ENCODE measurements around the gene CDK14.

The CDK14 gene

DNA sequence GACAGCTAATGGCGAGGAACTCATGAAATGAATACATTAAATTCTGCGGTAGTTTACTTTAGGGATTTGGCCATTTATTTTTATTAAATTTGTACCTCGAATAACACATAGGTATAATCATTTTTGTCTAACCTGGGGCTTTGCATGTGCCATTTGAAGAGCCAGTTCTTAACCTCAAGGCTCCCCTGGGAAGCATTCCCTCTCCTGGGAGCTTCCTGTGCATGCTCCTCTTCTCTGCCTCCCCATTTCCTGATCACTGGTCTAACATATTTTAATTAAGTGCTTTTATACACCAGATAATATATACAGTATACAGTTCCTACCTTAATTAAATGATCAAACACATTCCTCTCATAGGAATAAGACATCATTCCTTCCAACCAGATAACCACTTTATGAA lies 484.2 kb downstream of the CDK14 start:
- DNase-seq (ENCODE audit: low read depth): no peak
- TF ChIP-seq, protein P1, sequence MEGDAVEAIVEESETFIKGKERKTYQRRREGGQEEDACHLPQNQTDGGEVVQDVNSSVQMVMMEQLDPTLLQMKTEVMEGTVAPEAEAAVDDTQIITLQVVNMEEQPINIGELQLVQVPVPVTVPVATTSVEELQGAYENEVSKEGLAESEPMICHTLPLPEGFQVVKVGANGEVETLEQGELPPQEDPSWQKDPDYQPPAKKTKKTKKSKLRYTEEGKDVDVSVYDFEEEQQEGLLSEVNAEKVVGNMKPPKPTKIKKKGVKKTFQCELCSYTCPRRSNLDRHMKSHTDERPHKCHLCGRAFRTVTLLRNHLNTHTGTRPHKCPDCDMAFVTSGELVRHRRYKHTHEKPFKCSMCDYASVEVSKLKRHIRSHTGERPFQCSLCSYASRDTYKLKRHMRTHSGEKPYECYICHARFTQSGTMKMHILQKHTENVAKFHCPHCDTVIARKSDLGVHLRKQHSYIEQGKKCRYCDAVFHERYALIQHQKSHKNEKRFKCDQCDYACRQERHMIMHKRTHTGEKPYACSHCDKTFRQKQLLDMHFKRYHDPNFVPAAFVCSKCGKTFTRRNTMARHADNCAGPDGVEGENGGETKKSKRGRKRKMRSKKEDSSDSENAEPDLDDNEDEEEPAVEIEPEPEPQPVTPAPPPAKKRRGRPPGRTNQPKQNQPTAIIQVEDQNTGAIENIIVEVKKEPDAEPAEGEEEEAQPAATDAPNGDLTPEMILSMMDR (IDR thresholded peaks at IDR 0.05; ENCODE audit: insufficient read depth, low read depth, low read length, missing control alignments): no peak

DNA sequence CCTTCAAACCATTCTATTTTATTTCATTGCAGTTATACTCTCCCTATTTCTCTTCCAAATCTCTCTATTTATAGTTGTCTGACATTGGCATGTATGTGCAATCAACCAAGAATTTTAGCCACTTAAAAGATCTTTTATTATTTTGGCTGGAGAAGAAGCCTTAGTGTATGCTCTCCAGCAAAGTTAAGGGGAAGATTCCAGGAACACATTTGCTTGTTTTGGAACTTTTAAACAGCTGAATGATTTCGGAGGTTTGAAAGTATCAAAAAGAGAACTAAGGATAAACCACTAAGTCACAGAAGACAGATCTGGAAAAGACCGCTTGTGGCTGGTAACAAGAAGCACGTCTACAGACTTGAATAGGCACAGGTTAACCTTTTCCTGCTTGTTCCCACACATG lies 485.9 kb downstream of the CDK14 start:
- TF ChIP-seq, protein P1 (IDR thresholded peaks at IDR 0.05; ENCODE audit: insufficient read depth, low read depth, low read length, missing control alignments): no peak
- no peak overlapping the region for H3K4me3 ChIP-seq (ENCODE audit: low read depth, low read length)
- no peak for DNase-seq (ENCODE audit: low read depth)

More for the DNA sequence above, 484.2 kb downstream of the CDK14 start:
- no peak overlapping the region for H3K4me3 ChIP-seq (ENCODE audit: low read depth, low read length)

DNA sequence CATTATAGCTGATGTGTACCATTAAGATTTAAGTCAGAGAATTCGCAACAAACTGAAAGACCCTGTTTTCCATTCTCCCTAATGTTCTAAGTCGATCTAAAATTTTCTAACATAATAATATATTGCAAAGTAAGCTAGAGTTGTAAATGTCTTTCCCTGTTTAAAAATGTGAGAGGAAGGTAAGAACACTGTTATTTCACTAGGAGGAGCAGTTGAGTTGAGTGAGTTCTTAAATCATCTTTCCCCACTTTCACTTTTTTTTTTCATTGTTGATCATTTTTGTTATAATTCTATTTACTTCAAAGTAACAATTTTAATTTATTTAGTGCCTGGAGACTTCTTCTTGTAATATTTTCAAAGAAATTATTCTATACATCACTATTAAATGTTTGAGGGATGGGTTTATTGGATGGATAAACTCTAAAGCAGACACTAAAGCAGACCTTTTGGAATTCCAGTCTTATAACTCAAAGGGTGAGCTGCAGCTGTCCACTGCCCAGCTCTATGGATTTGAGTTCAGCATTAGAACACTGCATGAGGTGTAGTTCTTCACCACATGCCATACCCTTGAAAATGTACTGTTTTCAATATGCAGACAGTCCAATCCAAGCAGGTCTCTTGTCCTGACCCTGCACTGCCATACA lies 486.9 kb downstream of the CDK14 start:
- DNase-seq (ENCODE audit: low read depth): peak; percentile 31
- TF ChIP-seq, protein P1 (IDR thresholded peaks at IDR 0.05; ENCODE audit: insufficient read depth, low read depth, low read length, missing control alignments): peak; percentile 41
- no peak overlapping the region for H3K4me3 ChIP-seq (ENCODE audit: low read depth, low read length)

DNA sequence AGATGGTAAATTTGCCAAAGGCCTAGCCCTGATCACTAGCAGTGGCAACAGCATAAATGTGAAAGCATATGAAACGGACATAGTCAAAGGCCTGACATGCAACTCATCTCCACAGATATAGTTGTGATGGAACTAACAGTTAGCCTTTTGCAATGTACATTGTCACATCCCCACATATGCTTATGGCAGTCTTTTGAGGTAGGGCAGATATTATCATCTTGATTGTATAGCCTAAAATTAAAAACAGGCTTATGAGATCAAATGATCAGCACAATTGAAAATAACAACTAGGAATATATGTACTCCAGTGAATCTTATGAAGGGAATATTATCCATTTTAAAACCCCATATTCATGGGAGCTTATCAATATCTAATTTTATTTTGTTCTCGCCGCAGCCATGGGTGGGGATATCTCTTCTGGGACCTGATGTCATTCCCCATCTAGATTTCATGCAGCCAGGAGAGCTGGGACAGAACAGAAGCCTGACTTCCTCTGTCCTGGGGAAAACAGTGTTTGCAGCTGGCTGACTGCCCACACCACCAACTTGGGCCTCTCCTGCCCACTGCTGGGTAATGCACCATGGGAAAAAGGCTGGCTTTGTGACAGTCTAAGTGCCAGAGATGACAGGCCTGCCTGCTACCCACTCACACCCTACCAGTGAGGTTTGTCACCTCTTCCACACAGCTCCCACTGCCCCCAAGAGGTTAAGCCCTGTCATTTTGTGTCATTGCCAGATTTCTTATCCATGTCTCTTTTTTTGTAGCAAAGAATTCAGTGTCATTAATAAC lies 487.9 kb downstream of the CDK14 start:
- no peak for DNase-seq (ENCODE audit: low read depth)
- no peak overlapping the region for H3K4me3 ChIP-seq (ENCODE audit: low read depth, low read length)
- TF ChIP-seq, protein P1 (IDR thresholded peaks at IDR 0.05; ENCODE audit: insufficient read depth, low read depth, low read length, missing control alignments): no peak

DNA sequence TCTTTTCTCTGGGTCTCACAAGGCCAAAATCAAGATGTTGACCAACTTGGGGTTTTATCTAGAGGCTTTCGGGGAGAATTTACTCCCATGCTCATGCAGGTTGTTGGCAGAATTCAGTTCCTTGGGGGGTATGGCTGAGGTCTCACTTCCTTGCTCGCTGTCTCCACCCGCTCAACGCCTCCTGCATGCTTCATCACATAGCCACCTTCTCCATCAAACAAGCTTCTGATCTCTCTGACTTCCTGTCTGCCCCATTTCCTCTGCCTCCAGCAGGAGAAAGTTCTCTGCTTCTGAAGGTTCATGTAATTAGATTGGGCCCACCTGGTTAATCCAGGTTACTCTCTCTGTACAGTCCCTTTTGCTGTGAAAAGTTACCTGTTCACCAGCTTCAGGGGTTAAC lies 489.1 kb downstream of the CDK14 start:
- TF ChIP-seq, protein P1 (IDR thresholded peaks at IDR 0.05; ENCODE audit: insufficient read depth, low read depth, low read length, missing control alignments): no peak
- no peak for DNase-seq (ENCODE audit: low read depth)
- H3K4me3 ChIP-seq (ENCODE audit: low read depth, low read length): no peak overlapping the region

DNA sequence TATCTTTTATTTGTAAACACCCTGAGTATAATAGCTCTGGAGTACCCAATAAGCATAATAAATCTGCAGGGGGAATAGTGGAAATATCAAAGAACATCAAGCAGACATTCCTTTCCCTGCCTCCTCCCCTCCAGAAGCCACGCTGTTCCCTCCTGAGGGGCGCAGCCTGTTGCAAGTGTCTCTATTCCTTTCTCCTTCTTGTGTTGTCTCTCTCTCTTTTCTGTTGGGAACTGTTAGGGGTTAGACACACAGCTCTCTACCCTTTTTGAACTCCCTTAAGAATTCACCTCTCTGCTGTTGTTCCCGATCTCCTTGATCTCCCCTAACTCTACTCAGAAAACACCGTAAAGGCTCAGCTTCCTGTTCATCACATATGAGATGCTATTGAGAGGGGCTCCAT lies 490.1 kb downstream of the CDK14 start:
- no peak overlapping the region for H3K4me3 ChIP-seq (ENCODE audit: low read depth, low read length)
- TF ChIP-seq, protein P1 (IDR thresholded peaks at IDR 0.05; ENCODE audit: insufficient read depth, low read depth, low read length, missing control alignments): no peak
- DNase-seq (ENCODE audit: low read depth): no peak

All from GM12865 (cell line).